H1 (cell line): ENCODE measurements around the gene FFAR2. TPM values are rescaled to one million over a fixed set of nuclear protein-coding genes. Genes with fewer than 3 reads are reported as not detected.

Source experiments
- CTCF ChIA-PET: fragments of 300-600 bp; sonication (Branson Sonifier 250); formaldehyde crosslinking; loops from one replicate; lab custom pipeline; 2021; ENCODE audit not compliant: partially characterized antibody; lab: Charles Lee
- POLR2A ChIA-PET: fragments of 300-600 bp; sonication (Branson Sonifier 250); formaldehyde crosslinking; loops from one replicate; lab custom pipeline; 2021; ENCODE audit warnings: inconsistent platforms; ENCODE audit not compliant: partially characterized antibody; lab: Charles Lee
- DNase-seq, 2 experiments: peaks; one replicate each; pipeline versions ENCODE4 v3.0.0 to v3.0.0-alpha.2; 2010 to 2022; ENCODE audit warnings: low spot score in 2 of 2, low read depth in 1 of 2, mixed read lengths in 1 of 2
- FAIRE-seq: peaks from 2 replicates; lab custom pipeline; 2011; peaks lifted over from hg19 to GRCh38; lab: Jason Lieb, UNC
- H2AFZ ChIP-seq: 2 replicates; pipeline ENCODE4 v1.8.1; 2012; ENCODE audit warnings: low read length, inconsistent platforms
- H2AK5ac ChIP-seq: 2 replicates; pipeline ENCODE4 v1.6.1; 2013; ENCODE audit warnings: low read depth, low read length
- H2BK120ac ChIP-seq: replicated peaks from 2 replicates; pipeline ENCODE3; 2013; ENCODE audit warnings: low read depth, low read length, inconsistent platforms
- H2BK12ac ChIP-seq: 2 replicates; pipeline ENCODE4 v1.6.1; 2013; ENCODE audit warnings: low read depth, low read length
- H2BK15ac ChIP-seq: 2 replicates; pipeline ENCODE4 v1.6.1; 2013; ENCODE audit warnings: low read length
- H2BK20ac ChIP-seq: 2 replicates; pipeline ENCODE4 v1.6.1; 2013; ENCODE audit warnings: low read length
- H2BK5ac ChIP-seq: 2 replicates; pipeline ENCODE4 v1.6.1; 2013; ENCODE audit warnings: low read depth, low read length
- H3K14ac ChIP-seq: 2 replicates; pipeline ENCODE4 v1.6.1; 2013; ENCODE audit warnings: inconsistent platforms; ENCODE audit not compliant: insufficient read length
- H3K18ac ChIP-seq: 2 replicates; pipeline ENCODE4 v1.6.1; 2013; ENCODE audit warnings: low read length; ENCODE audit errors: extremely low read depth
- H3K23ac ChIP-seq: 2 replicates; pipeline ENCODE4 v1.6.1; 2013; ENCODE audit warnings: inconsistent platforms; ENCODE audit not compliant: insufficient read length
- H3K23me2 ChIP-seq: 2 replicates; pipeline ENCODE4 v1.6.1; 2013; ENCODE audit warnings: low read depth, low read length
- H3K27ac ChIP-seq: 2 replicates; pipeline ENCODE4 v1.6.1; 2011; ENCODE audit warnings: low read depth, low read length, inconsistent platforms
- H3K27me3 ChIP-seq, 4 experiments: replicated peaks in 1 of 4; 1 replicate in 1 of 4; 2 replicates in 3 of 4; pipeline versions ENCODE4 v1.6.1 to v1.8.1; 2011 to 2013; ENCODE audit warnings: low read length in 3 of 4, mild to moderate bottlenecking in 3 of 4, inconsistent platforms in 2 of 4, mixed read lengths in 2 of 4, moderate library complexity in 1 of 4; ENCODE audit not compliant: control insufficient read depth in 3 of 4, insufficient read depth in 3 of 4; ENCODE audit errors: extremely low read depth in 1 of 4
- H3K36me3 ChIP-seq, 4 experiments: 2 replicates each; pipeline versions ENCODE4 v1.6.1 to v1.8.1; 2011 to 2013; ENCODE audit warnings: mild to moderate bottlenecking in 4 of 4, low read length in 3 of 4, moderate library complexity in 2 of 4, control low read depth in 1 of 4, inconsistent platforms in 1 of 4; ENCODE audit not compliant: insufficient read depth in 4 of 4, control insufficient read depth in 2 of 4
- H3K4ac ChIP-seq: replicated peaks from 2 replicates; pipeline ENCODE3; 2013; ENCODE audit warnings: low read length, low read depth, mixed read lengths, inconsistent platforms; ENCODE audit not compliant: insufficient read length
- H3K4me1 ChIP-seq, 4 experiments: replicated peaks in 1 of 4; 1 replicate in 1 of 4; 2 replicates in 3 of 4; pipeline versions ENCODE4 v1.6.1 to v1.8.1; 2011 to 2013; ENCODE audit warnings: low read length in 3 of 4, inconsistent platforms in 2 of 4, mixed read lengths in 1 of 4; ENCODE audit not compliant: insufficient read depth in 4 of 4, control insufficient read depth in 3 of 4
- H3K4me2 ChIP-seq, 2 experiments: 2 replicates each; pipeline versions ENCODE4 v1.6.1 to v1.8.1; 2011 to 2013; ENCODE audit warnings: low read depth in 2 of 2, low read length in 2 of 2, control low read depth in 1 of 2, inconsistent platforms in 1 of 2, mild to moderate bottlenecking in 1 of 2; ENCODE audit not compliant: insufficient read depth in 1 of 2
- H3K4me3 ChIP-seq, 4 experiments: fragments of 200-600, 300-600 bp in 1 of 4; sonication (generic), shearing (Covaris generic), sonication (Bioruptor Twin) in 1 of 4; 2 replicates each; pipeline versions ENCODE4 v1.5.1 to v1.8.1; 2011 to 2016; ENCODE audit warnings: low read length in 4 of 4, low read depth in 3 of 4, control low read depth in 2 of 4, inconsistent platforms in 2 of 4, mild to moderate bottlenecking in 2 of 4, mixed read lengths in 1 of 4, moderate library complexity in 1 of 4; ENCODE audit not compliant: insufficient read depth in 2 of 4; ENCODE audit errors: extremely low read depth in 1 of 4
- H3K56ac ChIP-seq: replicated peaks from 2 replicates; pipeline ENCODE3; 2013; ENCODE audit warnings: low read depth, mild to moderate bottlenecking, mixed read lengths, low read length, inconsistent platforms; ENCODE audit not compliant: insufficient read length
- H3K79me1 ChIP-seq: 2 replicates; pipeline ENCODE4 v1.6.1; 2013; ENCODE audit warnings: low read depth, low read length, control low read depth
- H3K79me2 ChIP-seq, 2 experiments: 2 replicates each; pipeline versions ENCODE4 v1.6.1 to v1.8.1; 2012 to 2013; ENCODE audit warnings: low read length in 2 of 2, mild to moderate bottlenecking in 2 of 2, inconsistent platforms in 1 of 2; ENCODE audit not compliant: insufficient read depth in 2 of 2, control insufficient read depth in 1 of 2
- H3K9ac ChIP-seq, 4 experiments: replicated peaks in 1 of 4; 1 replicate in 1 of 4; 2 replicates in 3 of 4; pipeline versions ENCODE4 v1.6.1 to v1.8.1; 2011 to 2013; ENCODE audit warnings: low read depth in 3 of 4, low read length in 3 of 4, control low read depth in 2 of 4, mild to moderate bottlenecking in 2 of 4, moderate library complexity in 2 of 4, inconsistent platforms in 1 of 4; ENCODE audit errors: extremely low read depth in 1 of 4
- H3K9me3 ChIP-seq, 2 experiments: 2 replicates each; pipeline versions ENCODE4 v1.6.1 to v1.8.1; 2012 to 2013; ENCODE audit warnings: mild to moderate bottlenecking in 2 of 2, moderate library complexity in 2 of 2, control low read depth in 1 of 2, inconsistent platforms in 1 of 2, low read depth in 1 of 2, low read length in 1 of 2, mixed read lengths in 1 of 2; ENCODE audit not compliant: insufficient read depth in 2 of 2
- H4K20me1 ChIP-seq, 2 experiments: replicated peaks in 1 of 2; 2 replicates each; pipeline versions ENCODE3 to v1.8.1; 2011 to 2013; ENCODE audit warnings: inconsistent platforms in 2 of 2, low read length in 2 of 2, mild to moderate bottlenecking in 1 of 2; ENCODE audit not compliant: insufficient read depth in 2 of 2, control insufficient read depth in 1 of 2
- H4K5ac ChIP-seq: 2 replicates; pipeline ENCODE4 v1.6.1; 2013; ENCODE audit warnings: low read length, low read depth, mixed read lengths, inconsistent platforms; ENCODE audit not compliant: insufficient read length
- H4K8ac ChIP-seq: 2 replicates; pipeline ENCODE4 v1.8.0; 2013; ENCODE audit warnings: mild to moderate bottlenecking, moderate library complexity, low read length, inconsistent platforms; ENCODE audit not compliant: insufficient read depth; ENCODE audit errors: extremely low read depth
- H4K91ac ChIP-seq: replicated peaks from 2 replicates; pipeline ENCODE3; 2013; ENCODE audit warnings: low read length, mixed read lengths, inconsistent platforms; ENCODE audit not compliant: insufficient read length
- GABPA ChIP-seq: IDR thresholded peaks from 2 replicates; pipeline ENCODE4 v1.6.1; 2011; ENCODE audit warnings: mild to moderate bottlenecking, low read length, moderate library complexity, borderline replicate concordance; ENCODE audit not compliant: insufficient read depth
- HDAC2 ChIP-seq, 2 experiments: fragments of 300-600 bp in 1 of 2; sonication (generic) in 1 of 2; IDR thresholded peaks; 2 replicates each; pipeline ENCODE4 v1.6.1; 2011 to 2012; ENCODE audit warnings: low read depth in 2 of 2, low read length in 2 of 2, mild to moderate bottlenecking in 2 of 2, moderate library complexity in 2 of 2, borderline replicate concordance in 1 of 2, inconsistent platforms in 1 of 2
- JUND ChIP-seq: IDR thresholded peaks from 2 replicates; pipeline ENCODE4 v1.6.1; 2011; ENCODE audit warnings: mild to moderate bottlenecking, improper control_type of control experiment, low read length
- RAD21 ChIP-seq, 2 experiments: IDR thresholded peaks in 1 of 2; conservative IDR thresholded peaks in 1 of 2; 2 replicates each; pipeline ENCODE4 v1.6.1; 2011; ENCODE audit warnings: low read depth in 2 of 2, low read length in 2 of 2, improper control_type of control experiment in 1 of 2, inconsistent platforms in 1 of 2, mild to moderate bottlenecking in 1 of 2, moderate library complexity in 1 of 2
- SIX5 ChIP-seq: IDR thresholded peaks from 2 replicates; pipeline ENCODE4 v1.6.1; 2011; ENCODE audit warnings: mild to moderate bottlenecking, low read depth, low read length
- WGBS, 2 experiments: shearing (Covaris generic) in 1 of 2; methylation state at CpG; one replicate each; pipeline versions ENCODE4 v1.1.6 to v1.1.7; 2013 to 2015; ENCODE audit warnings: low lambda C conversion rate in 2 of 2, mixed read lengths in 2 of 2, inconsistent platforms in 1 of 2, low coverage in 1 of 2, missing lambda C conversion rate in 1 of 2; ENCODE audit not compliant: insufficient replicate concordance in 2 of 2, insufficient coverage in 1 of 2, insufficient read length in 1 of 2; ENCODE audit errors: extremely low coverage in 1 of 2, missing lambda C conversion rate in 1 of 2; 5-methylcytosine and 5-hydroxymethylcytosine counted together
- polyA plus RNA-seq, 7 experiments: library from polyadenylated mRNA; depleted of rRNA in 3 of 7; stranded (reverse) in 5 of 7; unstranded in 2 of 7; fragments of >200 nt in 5 of 7; fragments of 200-250 nt in 2 of 7; gene quantifications; 1 replicate in 5 of 7; 2 replicates in 1 of 7; 4 replicates in 1 of 7; pipeline versions ENCODE4 v1.2.1 to v1.2.3, GENCODE V29; 2011 to 2013; ENCODE audit warnings: missing spikeins in 2 of 7, mixed read lengths in 2 of 7
- total RNA-seq: library from RNA; stranded (reverse); fragmentation: NEBNext Ultra II Directional; extraction: Animal tissue kit (Norgen Biotek cat#: 25700); gene quantifications from 2 replicates; pipeline ENCODE4 v1.2.1, GENCODE V29; 2021
- TF ChIP-seq, protein P1 (sequence below), 3 experiments: IDR thresholded peaks; 1 replicate in 2 of 3; 2 replicates in 1 of 3; pipeline versions ENCODE4 v1.5.1 to v1.6.1; 2011; ENCODE audit warnings: low read length in 3 of 3, mild to moderate bottlenecking in 3 of 3, inconsistent platforms in 2 of 3, low read depth in 1 of 3, moderate library complexity in 1 of 3; ENCODE audit not compliant: insufficient read depth in 1 of 3; ENCODE audit errors: control extremely low read depth in 1 of 3

FFAR2 gene
- total and polyA plus RNA-seq, 2 of the 8 experiments (the other 6 are each of a cell fraction or from before 2014, with no cell fraction given) = not detected

DNA sequence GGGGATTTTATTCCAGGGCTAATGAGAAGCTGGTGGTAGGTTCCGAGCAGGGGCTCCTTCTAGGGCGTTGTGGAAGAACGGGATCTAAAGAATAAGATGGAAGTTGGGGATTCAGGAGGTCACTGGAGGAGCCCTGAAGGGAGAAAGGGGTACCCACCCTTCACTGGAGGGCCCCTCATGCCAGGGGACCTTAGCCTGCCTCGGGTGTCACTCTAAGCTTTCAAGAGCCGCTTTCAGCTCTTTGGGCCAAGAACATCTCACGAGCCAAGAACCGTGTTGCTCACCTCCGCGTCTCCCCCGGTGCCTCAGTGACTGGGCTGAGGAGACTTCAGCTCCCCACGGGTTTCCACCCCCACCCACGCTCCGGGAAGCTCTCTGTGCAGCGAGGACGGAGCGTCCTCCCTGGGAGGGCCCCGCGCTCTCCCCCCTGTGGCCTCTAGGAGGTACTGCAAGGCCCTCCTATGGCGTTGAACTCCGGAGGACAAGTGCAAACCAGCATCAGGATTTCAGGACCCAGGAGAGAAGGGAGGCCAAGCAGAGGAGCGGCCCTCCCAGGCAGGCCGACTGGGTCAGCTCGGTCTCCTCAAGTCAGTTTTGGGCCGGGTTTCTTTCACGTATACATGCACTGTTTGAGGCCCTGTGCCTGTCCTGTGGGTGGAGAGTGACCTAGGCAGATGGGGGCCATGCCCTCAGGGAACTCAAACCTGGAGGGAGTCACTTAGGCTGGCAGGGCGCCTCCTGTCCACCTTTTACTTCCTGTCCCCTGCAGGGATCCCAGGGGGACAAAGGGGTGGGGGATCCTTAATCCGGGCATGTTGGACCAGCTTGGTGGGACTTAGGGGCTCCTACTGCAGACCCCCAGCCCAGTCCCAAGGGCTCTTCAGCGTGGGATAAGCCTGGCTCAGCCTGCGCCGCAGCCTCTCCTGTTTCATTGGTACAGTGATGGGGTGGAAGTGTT lies 47.3 kb downstream of the FFAR2 start:
- Histone ChIP-seq H3K4me2 (peak overlapping the region in 1 of 2 experiments; percentile 56; a peak in 3 of 4 replicates), H2AFZ (no peak overlapping the region), H4K8ac (peak overlapping the region; percentile 17; the same call in 1 of the 2 replicates), H3K79me2 (no peaks in the 10 kb centered on the region), H2BK15ac (no peak overlapping the region), H3K9me3 (no peaks in the 10 kb centered on the region), H3K4me3 (no peak overlapping the region), H3K56ac (no peak overlapping the region), H2BK5ac (peak overlapping the region; percentile 52), H3K18ac (peak overlapping the region; percentile 19; the same call in 1 of the 2 replicates), H3K27ac (no peak overlapping the region), H3K79me1 (no peaks in the 10 kb centered on the region), H3K23ac (no peak overlapping the region), H3K23me2 (no peaks in the 10 kb centered on the region), H4K91ac (no peak overlapping the region), H4K5ac (no peak overlapping the region), H3K27me3 (no peaks in the 10 kb centered on the region; a peak in 1 of 7 replicates), H3K14ac (no peak overlapping the region), H3K4ac (no peak overlapping the region), H2BK20ac (no peak overlapping the region), H2BK120ac (no peak overlapping the region), H2AK5ac (no peak overlapping the region), H3K4me1 (peaks cover 0 to 5% (median 3%) of the 10 kb centered on the region in 4 experiments; a peak in 3 of 7 replicates), H4K20me1 (peaks cover 2 to 9% of the 10 kb centered on the region in 2 experiments), H3K9ac (no peak overlapping the region), H2BK12ac (no peak overlapping the region), H3K36me3 (peaks cover 5 to 24% (median 16%) of the 10 kb centered on the region in 4 experiments)
- 48% methylated on average over 30 of the region's 30 CpGs; no CpG with 5 or more reads in 1 of the 2 experiments for WGBS, 2 experiments
- DNase-seq (peak in 1 of 2 experiments; percentile 77), FAIRE-seq (peak; percentile 55)
- ChIA-PET CTCF (interaction anchor here (0.5 to 3.1 kb wide), 46 partner anchors 9 to 902 kb away, joined by 3 to 32 read pairs (median 4); partner anchors contain the start of genes CD22, DMKN and FFAR3), POLR2A (interaction anchor here (0.6 to 4.1 kb wide), 9 partner anchors 9 to 245 kb away, joined by 3 to 110 read pairs (median 3); partner anchors contain the start of gene HAUS5)
- TF ChIP-seq SIX5 = no peak
- TF ChIP-seq HDAC2 (IDR thresholded peaks at IDR 0.05; ENCODE audit: borderline replicate concordance in 1 of 2, low read depth in 2 of 2, low read length in 2 of 2) = peak in 1 of 2 experiments; percentile 75; a peak in 1 of 4 replicates
- no peak for TF ChIP-seq JUND
- peak; percentile 67 to 78 for TF ChIP-seq RAD21 (IDR thresholded peaks at IDR 0.05 in 1 of 2, conservative IDR thresholded peaks at IDR 0.05 in 1 of 2; ENCODE audit: low read depth in 2 of 2, low read length in 2 of 2)
- TF ChIP-seq, protein P1, sequence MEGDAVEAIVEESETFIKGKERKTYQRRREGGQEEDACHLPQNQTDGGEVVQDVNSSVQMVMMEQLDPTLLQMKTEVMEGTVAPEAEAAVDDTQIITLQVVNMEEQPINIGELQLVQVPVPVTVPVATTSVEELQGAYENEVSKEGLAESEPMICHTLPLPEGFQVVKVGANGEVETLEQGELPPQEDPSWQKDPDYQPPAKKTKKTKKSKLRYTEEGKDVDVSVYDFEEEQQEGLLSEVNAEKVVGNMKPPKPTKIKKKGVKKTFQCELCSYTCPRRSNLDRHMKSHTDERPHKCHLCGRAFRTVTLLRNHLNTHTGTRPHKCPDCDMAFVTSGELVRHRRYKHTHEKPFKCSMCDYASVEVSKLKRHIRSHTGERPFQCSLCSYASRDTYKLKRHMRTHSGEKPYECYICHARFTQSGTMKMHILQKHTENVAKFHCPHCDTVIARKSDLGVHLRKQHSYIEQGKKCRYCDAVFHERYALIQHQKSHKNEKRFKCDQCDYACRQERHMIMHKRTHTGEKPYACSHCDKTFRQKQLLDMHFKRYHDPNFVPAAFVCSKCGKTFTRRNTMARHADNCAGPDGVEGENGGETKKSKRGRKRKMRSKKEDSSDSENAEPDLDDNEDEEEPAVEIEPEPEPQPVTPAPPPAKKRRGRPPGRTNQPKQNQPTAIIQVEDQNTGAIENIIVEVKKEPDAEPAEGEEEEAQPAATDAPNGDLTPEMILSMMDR (IDR thresholded peaks at IDR 0.05; ENCODE audit: control extremely low read depth in 1 of 3, insufficient read depth in 1 of 3, low read depth in 1 of 3, low read length in 3 of 3) = peak; percentile 87 to 96 (median 90)
- TF ChIP-seq GABPA = 0 out of 2 replicates have a peak, but pooled peaks have one; percentile 26
